EL (cell line): ENCODE data around the gene TMEM243.

Experiments
- DNase-seq: peaks from one replicate; pipeline ENCODE4 v3.0.0-alpha.2; 2016

The TMEM243 gene

DNA sequence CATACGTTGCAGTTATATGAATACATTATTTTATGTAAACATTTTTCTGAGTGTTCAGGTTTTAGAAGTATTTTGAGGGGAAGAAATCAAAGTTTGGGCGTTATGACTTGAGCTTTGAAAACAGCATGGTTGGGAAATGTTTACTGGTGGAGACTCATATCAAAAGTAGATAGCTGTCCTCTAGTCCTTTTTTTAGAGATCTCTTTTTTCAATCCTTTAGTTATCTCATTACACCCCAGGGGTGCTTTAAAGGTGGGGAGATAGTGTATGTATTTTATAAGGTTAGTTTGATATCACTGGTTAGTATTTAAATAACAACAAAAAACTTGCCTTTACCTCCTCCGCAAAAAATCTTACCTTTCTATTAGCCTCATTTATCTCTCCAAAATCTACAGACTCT lies 65.0 kb downstream of the TMEM243 start:
- no peak for DNase-seq

DNA sequence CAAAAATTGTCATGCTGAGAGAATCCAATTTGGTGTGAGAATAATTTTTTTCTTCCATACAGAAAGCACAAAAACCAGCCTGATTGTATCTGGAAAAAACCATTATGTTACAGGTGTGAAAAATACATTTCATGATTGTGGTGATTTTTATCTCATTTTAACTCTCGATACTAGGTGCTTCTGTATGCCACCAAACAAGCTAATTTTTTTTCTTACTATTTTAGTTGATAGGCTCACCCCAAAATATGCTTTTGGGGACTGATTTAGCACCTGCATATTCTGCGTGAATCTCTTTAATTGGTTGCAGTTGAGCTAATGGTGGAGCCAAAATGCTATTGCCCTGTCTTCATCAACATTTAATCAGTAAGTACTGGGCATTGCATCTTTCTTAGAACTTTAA lies 65.4 kb downstream of the TMEM243 start:
- DNase-seq = no peak

DNA sequence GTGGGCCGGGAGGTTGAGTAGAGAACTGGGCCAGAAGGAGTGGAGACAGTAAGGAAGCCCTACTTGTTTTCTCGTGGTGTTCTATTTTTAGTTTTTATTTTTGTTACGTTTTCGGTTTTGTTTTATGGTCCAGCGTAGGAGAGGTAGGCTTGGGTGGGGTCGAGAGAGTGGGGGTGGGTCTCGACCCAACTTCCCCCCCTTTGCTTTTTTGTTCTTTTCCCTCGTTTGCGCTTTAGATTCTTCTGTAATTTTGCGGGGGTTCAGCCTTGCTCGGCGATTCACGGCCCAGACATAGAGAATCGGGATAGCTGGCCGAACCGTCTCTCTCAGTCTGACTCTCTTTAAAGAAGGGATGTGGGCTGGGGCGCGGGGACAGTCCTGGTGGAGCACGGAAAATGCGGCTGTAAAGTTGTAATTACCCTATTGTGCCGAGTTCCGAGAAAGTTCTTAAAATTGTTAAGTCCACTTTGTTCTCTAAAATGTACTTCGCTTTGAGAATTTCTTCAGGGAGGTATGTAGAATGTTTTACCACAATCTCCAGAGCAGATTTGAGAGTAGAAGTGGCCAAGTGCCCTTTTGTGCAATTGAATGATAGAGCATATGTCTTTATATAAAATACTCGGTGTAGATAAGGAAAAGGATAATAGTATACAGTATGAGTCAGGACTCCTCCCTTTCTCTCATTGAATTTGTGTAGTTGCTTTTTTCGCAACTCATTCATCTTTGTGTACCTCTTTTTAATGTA lies 66.5 kb downstream of the TMEM243 start:
- peak; percentile 22 for DNase-seq

DNA sequence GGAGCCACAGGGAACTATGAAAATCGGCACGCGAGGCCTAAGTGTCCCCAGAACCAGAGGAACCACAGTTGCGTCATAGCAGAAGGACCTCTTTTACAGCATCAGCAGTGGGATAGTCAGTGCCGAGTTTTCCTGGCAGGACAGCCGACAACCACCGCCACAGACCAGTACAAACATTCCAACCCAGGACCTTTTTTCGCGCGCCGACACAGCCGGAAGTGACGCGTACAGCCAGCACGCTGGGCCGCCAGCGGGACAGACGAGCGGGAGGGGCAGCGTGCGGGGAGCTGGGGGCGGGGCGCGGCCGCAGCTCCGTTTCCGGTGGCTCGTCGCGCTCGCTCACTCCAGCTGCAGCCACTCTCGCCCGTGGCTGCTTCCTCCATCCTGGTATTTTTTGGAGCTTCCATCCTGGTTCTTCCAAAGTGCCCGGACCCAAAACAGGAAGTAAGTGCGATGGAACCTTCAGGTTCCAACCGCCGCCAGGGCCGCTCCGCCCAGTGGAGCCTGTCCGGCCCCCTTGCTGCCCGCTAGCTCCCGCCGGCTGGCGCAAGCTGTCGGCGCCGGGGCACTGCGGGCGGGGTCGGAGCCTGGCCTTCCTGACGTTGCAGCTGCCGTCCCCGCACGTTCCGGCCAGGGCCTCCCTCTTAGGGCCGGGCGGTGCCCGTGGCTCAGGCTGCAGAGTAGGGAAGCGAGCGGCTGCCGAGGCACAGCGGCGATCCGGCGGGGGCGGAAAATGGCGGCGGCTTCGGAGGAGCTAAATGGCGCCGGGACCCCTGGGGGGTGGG lies 67.2 kb downstream of the TMEM243 start, which contains the start of gene DMTF1:
Gene DMTF1 (plus strand): TSS at position 342 of the 785 bp plus-strand sequence. CDS start 12,489 bp downstream, outside the sequence.
- peak; percentile 96 for DNase-seq

DNA sequence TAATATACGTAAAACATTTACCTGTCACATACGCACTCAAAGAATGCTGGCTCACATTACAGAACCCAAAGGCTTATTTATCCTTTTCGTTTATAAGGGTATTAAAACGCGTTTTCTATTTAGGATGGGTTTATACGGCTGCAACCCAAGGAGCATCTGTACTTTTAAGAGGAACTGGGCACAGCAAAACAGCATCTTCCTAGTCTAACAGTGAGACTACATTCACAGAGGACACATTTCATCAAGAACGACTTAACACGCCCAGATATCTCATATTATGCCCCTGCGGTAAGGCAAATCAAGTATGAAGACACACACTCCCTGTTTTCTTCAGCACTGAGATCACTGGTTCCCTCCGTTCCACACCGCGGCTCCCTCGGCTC lies 67.8 kb downstream of the TMEM243 start:
- no peak for DNase-seq

DNA sequence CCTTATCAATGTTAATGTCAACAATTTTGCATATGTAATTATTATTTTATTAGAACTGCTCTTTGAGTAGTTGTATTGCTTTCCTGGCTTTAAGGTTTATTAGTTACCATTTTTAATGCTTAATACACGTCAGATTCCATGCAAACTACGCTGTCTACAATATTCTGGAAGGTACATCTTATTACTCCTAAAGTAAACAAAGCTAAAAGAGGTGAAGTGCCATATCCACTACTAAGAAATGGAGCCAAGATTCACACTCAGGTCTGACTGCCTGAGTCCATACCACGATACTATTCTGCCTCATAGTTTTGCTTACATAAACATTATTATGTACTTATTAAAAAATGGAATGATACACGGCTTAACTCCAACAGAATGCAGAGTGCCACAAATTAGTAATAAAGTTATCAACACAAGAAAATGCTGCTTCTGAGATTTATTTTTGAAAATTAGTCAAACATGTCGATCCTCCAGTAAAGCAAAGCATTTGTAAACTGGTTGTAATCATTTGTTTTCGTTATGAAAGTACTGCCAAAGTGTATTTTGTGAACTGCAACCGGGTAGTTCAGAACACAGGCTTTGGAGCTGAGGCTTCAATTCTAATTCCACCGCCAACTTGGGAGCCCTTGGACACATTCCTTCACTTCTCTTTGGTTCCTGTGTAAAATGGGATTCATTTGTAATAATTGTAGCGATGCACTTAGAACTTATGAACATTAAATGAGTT lies 68.4 kb downstream of the TMEM243 start:
- DNase-seq = peak; percentile 12

DNA sequence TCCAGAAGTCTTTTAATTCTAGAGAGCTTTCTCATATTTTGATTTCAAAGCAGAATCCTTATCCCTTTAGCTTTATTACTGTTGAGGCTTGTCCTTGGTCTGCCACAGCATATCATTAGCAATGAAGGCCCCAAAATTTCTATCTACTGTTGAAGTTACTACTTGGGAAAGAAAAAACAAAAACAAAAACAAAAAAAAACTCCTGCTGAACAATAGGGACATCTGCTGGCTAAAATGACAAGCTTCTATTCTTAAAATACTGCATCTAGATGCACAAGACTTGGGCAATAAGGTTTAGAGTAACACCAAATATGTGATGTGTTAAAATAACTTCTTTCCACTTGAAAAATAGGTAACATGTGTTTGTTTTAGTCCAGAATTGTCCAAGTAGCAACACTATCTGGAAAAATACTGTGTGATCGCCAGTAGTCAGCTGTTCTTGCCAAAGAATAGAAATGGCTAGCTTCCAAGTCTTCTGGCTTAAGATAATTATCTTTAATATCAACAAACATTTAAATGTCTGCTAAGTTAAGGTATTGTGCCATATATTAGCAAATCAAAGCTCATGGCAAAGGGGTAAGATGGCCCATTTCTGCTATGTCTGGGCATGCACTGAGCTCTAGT lies 71.1 kb downstream of the TMEM243 start:
- peak; percentile 15 for DNase-seq

DNA sequence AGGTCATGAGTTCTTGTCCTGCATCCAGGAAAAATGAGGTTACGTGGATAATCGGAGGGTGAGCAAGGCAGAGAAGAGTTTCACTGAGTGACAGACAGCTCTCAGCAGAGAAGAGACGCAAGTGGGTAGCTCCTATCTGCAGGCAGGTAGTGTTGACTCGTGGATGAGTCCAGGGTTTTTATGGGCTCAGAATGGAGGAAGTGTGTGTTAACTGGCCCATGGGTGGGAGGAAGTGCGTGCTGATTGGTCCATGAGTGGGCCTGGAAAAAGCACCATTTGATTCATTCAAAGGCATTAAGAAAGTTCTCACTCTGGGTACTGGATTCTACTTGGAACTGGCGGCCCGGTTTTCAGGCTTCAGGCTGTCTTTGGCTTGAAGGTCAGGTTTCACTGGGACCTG lies 72.0 kb downstream of the TMEM243 start:
- DNase-seq = no peak

DNA sequence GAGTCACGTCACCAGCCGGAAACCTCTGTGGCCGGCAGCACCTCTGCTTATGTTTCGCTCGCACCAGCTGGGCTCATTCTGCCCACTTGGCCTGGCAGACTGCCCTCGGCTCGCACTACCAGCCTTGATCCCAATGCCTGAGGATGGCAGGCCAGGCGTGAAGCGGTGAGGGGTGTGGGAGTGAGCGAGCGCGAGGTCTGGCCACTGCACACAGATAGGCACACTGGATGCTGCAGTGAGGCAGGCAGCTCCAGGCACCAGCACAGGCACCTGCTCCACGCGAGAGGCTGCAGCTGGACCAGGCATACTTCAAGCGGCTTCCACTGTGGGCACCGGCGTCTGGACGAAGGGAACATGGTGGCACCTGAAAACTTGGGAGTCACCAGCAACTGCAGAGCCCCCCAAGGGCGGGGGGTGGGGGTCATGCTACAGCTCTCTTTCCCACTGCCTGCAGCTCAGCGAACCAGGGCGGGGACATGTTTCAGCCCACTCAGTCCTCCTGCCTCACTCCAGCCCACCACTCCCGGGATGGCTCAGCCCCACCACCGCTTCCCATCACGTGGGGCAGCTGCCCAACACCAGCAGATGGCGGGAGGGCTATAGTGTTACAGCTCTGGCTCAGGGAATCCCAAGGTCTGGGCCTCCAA lies 72.7 kb downstream of the TMEM243 start:
- DNase-seq = no peak
